Fibroblast of upper back skin (primary cell): ENCODE measurements around the gene KCNH5.
"Not testable (repeated sequence)": the region's sequence is repeated elsewhere in the genome, so short reads cannot be mapped to it uniquely, and the experiment has no call there.

Experiments
- DNase-seq: peaks from one replicate; pipeline ENCODE4 v3.0.0-alpha.2; 2013

The KCNH5 gene

GRCh38 chr14:62882967-62883366 lies 162.3 kb downstream of the KCNH5 start:
- no peak for DNase-seq

GRCh38 chr14:62866376-62866775 lies 178.9 kb downstream of the KCNH5 start:
- no peak for DNase-seq

- no peak for DNase-seq
These were observed 180.7 kb downstream of the KCNH5 start for GRCh38 chr14:62864588-62864987.

- not testable (repeated sequence) for DNase-seq
These were observed 187.2 kb downstream of the KCNH5 start for GRCh38 chr14:62858011-62858410.

- DNase-seq = no peak
These were observed 190.3 kb downstream of the KCNH5 start for GRCh38 chr14:62854951-62855350.

- DNase-seq = no peak
These were observed 198.1 kb downstream of the KCNH5 start for GRCh38 chr14:62847168-62847567.

GRCh38 chr14:62844546-62844945 lies 200.7 kb downstream of the KCNH5 start:
- no peak for DNase-seq

- no peak for DNase-seq
These were observed 221.2 kb downstream of the KCNH5 start for GRCh38 chr14:62824086-62824485.

- no peak for DNase-seq
These were observed 225.3 kb downstream of the KCNH5 start for GRCh38 chr14:62819931-62820330.

- DNase-seq = no peak
These were observed 237.6 kb downstream of the KCNH5 start for GRCh38 chr14:62807636-62808035.

GRCh38 chr14:62800577-62800976 lies 244.7 kb downstream of the KCNH5 start:
- no peak for DNase-seq

- no peak for DNase-seq
These were observed 248.8 kb downstream of the KCNH5 start for GRCh38 chr14:62796431-62796830.

- no peak for DNase-seq
These were observed 252.7 kb downstream of the KCNH5 start for GRCh38 chr14:62792578-62792977.

GRCh38 chr14:62781328-62781727 lies 263.9 kb downstream of the KCNH5 start:
- DNase-seq = not testable (repeated sequence)

- DNase-seq = no peak
These were observed 266.4 kb downstream of the KCNH5 start for GRCh38 chr14:62778852-62779251.

- no peak for DNase-seq
These were observed 266.9 kb downstream of the KCNH5 start for GRCh38 chr14:62778310-62778709.

GRCh38 chr14:62777510-62777909 lies 267.7 kb downstream of the KCNH5 start:
- DNase-seq = no peak

GRCh38 chr14:62776300-62776699 lies 269.0 kb downstream of the KCNH5 start:
- no peak for DNase-seq

GRCh38 chr14:62768753-62769152 lies 276.5 kb downstream of the KCNH5 start:
- no peak for DNase-seq

- DNase-seq = no peak
These were observed 281.3 kb downstream of the KCNH5 start for GRCh38 chr14:62763951-62764350.

GRCh38 chr14:62759796-62760195 lies 285.5 kb downstream of the KCNH5 start:
- DNase-seq = no peak

GRCh38 chr14:62746881-62747280 lies 298.4 kb downstream of the KCNH5 start:
- not testable (repeated sequence) for DNase-seq

- no peak for DNase-seq
These were observed 299.8 kb downstream of the KCNH5 start for GRCh38 chr14:62745496-62745895.

GRCh38 chr14:62743560-62743959 lies 301.7 kb downstream of the KCNH5 start:
- no peak for DNase-seq

GRCh38 chr14:62743118-62743517 lies 302.1 kb downstream of the KCNH5 start:
- DNase-seq = no peak

- no peak for DNase-seq
These were observed 305.6 kb downstream of the KCNH5 start for GRCh38 chr14:62739647-62740046.
